Glutamatergic neuron (in vitro differentiated cells): ENCODE measurements around the gene GLB1L3. TPM values are rescaled to one million over a fixed set of nuclear protein-coding genes. Genes with fewer than 3 reads are reported as not detected.
"Not testable (repeated sequence)": the region's sequence is repeated elsewhere in the genome, so short reads cannot be mapped to it uniquely, and the experiment has no call there.

ENCODE experiments used
- DNase-seq: peaks from one replicate; pipeline ENCODE4 v3.0.0; 2022
- H3K27ac Mint-ChIP-seq: one replicate; pipeline ENCODE4 v1.8.0; 2020; ENCODE audit warnings: mild to moderate bottlenecking, mixed read lengths, inconsistent platforms; ENCODE audit not compliant: unreplicated experiment
- H3K27me3 Mint-ChIP-seq: one replicate; pipeline ENCODE4 v1.8.0; 2020; ENCODE audit warnings: mild to moderate bottlenecking, moderate library complexity, mixed read lengths, inconsistent platforms; ENCODE audit not compliant: unreplicated experiment
- H3K36me3 Mint-ChIP-seq: one replicate; pipeline ENCODE4 v1.8.0; 2020; ENCODE audit warnings: mild to moderate bottlenecking, mixed read lengths, inconsistent platforms; ENCODE audit not compliant: unreplicated experiment
- H3K4me1 Mint-ChIP-seq: one replicate; pipeline ENCODE4 v1.8.0; 2020; ENCODE audit warnings: mild to moderate bottlenecking, low read depth, mixed read lengths, inconsistent platforms; ENCODE audit not compliant: unreplicated experiment
- H3K4me3 Mint-ChIP-seq: one replicate; pipeline ENCODE4 v1.8.0; 2020; ENCODE audit warnings: mild to moderate bottlenecking, mixed read lengths, inconsistent platforms; ENCODE audit not compliant: unreplicated experiment
- H3K9me3 Mint-ChIP-seq: one replicate; pipeline ENCODE4 v1.8.0; 2020; ENCODE audit warnings: mild to moderate bottlenecking, moderate library complexity, mixed read lengths, inconsistent platforms; ENCODE audit not compliant: unreplicated experiment
- total RNA-seq: library from RNA; stranded (reverse); fragmentation: NEBNext Ultra II Directional; extraction: Animal tissue kit (Norgen Biotek cat#: 25700); gene quantifications from one replicate; pipeline ENCODE4 v1.2.1, GENCODE V29; 2021; ENCODE audit not compliant: unreplicated experiment
- TF ChIP-seq, protein P1 (sequence below): fragments of 200-600 bp; sonication (generic); IDR thresholded peaks from one replicate; pipeline ENCODE4 v1.5.0; 2021; ENCODE audit not compliant: partially characterized antibody, unreplicated experiment

The GLB1L3 gene
- total RNA-seq, 1 donor from 2014 or later, result 0.83 TPM

DNA sequence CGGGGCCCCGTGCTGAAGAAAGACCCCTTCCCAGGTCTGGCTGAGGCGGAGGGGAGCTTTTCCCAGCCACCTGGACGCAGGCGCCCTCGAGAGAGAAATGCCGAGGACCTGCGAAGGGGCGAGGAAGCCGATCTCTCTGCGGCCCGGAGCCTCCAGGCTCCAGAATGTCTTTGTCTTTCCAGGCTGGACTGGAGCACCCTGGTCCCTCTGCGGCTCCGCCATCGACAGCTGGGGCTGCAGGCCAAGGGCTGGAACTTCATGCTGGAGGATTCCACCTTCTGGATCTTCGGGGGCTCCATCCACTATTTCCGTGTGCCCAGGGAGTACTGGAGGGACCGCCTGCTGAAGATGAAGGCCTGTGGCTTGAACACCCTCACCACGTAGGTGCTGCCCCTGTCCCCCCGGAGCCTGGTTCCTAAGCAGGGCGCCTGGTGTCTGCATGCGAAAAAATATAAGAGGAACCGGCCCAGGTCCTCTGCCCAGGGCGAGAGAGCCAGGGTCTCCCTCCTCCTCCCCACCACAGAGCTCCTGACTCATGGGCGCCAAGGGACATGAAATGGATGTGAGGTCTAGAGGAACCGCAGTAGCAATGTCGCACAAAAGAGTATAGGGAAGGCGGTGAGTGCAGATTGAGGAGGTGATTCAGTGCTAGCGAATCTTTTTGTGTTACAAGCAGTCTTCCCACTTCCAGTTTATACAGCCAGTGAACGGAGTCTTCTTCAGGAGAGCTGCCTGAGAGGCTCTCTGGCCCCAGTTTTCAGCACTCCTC, 66.6 kb downstream of the GLB1L3 start:
- no peak for DNase-seq
- Mint-ChIP-seq H3K4me1 (peaks cover 4% of the 10 kb centered on the region), H3K4me3 (no peak overlapping the region), H3K9me3 (no peaks in the 10 kb centered on the region), H3K27ac (no peak overlapping the region), H3K36me3 (no peaks in the 10 kb centered on the region), H3K27me3 (peaks cover 6% of the 10 kb centered on the region)
- TF ChIP-seq, protein P1, sequence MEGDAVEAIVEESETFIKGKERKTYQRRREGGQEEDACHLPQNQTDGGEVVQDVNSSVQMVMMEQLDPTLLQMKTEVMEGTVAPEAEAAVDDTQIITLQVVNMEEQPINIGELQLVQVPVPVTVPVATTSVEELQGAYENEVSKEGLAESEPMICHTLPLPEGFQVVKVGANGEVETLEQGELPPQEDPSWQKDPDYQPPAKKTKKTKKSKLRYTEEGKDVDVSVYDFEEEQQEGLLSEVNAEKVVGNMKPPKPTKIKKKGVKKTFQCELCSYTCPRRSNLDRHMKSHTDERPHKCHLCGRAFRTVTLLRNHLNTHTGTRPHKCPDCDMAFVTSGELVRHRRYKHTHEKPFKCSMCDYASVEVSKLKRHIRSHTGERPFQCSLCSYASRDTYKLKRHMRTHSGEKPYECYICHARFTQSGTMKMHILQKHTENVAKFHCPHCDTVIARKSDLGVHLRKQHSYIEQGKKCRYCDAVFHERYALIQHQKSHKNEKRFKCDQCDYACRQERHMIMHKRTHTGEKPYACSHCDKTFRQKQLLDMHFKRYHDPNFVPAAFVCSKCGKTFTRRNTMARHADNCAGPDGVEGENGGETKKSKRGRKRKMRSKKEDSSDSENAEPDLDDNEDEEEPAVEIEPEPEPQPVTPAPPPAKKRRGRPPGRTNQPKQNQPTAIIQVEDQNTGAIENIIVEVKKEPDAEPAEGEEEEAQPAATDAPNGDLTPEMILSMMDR, result no peak

DNA sequence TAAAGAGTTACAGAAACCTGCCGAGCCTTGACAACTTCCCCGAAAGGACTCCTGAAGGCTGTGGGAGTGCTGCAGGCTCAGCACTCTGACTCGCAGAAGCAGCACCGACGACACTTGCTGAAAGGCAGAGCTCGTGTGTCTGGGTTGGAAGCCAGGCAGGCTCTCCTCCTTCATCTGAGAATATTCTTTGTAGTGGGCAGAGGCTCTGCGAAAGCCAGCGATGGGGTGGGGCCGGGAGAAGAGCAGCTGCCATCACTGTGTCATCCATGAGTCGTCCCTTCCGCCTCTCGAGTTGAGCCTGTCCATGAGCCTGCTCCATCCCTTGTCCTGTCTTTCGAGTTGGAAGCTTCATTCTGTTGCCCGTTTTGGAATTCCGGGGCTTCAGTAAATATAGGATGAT, 67.5 kb downstream of the GLB1L3 start:
- no peaks in the 10 kb centered on the region for H3K36me3 Mint-ChIP-seq
- no peak overlapping the region for H3K4me3 Mint-ChIP-seq
- no peak for DNase-seq
- no peak overlapping the region for H3K27ac Mint-ChIP-seq
- peaks cover 6% of the 10 kb centered on the region for H3K27me3 Mint-ChIP-seq
- peaks cover 4% of the 10 kb centered on the region for H3K4me1 Mint-ChIP-seq
- H3K9me3 Mint-ChIP-seq, result no peaks in the 10 kb centered on the region
- TF ChIP-seq, protein P1, result no peak

DNA sequence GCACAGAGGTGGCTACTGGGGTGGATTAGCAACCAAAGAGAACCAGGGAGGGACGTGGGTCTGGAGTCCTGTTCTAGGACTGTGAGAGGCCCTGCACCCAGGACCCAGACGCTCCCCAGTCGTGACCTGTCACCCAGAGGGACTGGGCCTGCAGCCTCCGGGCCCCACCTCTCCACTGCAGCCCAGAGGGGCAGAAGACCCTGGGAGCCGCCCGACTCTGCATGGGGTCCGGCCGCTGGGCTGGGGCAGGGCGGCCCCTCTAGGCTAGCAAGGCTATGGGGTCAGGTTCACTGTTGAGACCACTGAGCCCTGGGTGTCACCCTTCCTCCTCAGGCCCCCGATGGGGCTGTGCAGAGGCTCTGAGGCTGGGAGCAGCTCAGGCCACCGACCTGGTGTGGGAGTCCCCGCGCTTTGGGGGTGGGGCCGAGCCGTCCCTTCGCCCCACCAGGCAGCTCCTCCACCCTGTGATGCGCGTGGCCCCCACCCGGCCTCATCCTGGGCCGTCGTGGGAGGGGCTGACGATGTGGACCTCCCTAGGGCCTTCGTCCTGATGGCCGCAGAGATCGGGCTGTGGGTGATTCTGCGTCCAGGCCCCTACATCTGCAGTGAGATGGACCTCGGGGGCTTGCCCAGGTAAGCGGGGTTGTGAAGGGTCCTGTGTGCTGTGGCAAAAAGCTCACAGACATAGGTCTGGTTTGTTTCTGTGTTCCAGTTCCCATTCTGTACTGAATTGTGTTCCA, 68.5 kb downstream of the GLB1L3 start:
- not testable (repeated sequence) for H3K36me3 Mint-ChIP-seq, H3K27me3 Mint-ChIP-seq, H3K4me1 Mint-ChIP-seq, DNase-seq, H3K27ac Mint-ChIP-seq, H3K9me3 Mint-ChIP-seq, H3K4me3 Mint-ChIP-seq

DNA sequence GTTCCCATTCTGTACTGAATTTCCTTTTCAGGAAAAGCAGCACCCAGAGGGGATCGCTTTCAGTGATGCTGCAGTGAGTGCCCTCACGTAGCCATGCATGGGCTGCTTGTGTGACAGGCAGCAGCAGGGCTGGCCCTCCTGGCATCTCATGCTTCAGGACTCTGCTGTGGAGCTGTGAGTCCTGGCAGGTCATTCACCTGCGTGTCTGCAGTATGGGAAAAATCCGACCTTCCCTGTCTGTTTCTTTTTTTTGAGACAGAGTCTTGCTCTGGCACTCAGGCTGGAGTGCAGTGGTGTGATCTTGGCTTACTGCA, 69.0 kb downstream of the GLB1L3 start:
- Mint-ChIP-seq H3K27ac (no peak overlapping the region), H3K36me3 (no peaks in the 10 kb centered on the region), H3K4me3 (no peak overlapping the region), H3K27me3 (peaks cover 6% of the 10 kb centered on the region), H3K9me3 (no peaks in the 10 kb centered on the region), H3K4me1 (peaks cover 4% of the 10 kb centered on the region)
- no peak for DNase-seq
- TF ChIP-seq, protein P1, result no peak

DNA sequence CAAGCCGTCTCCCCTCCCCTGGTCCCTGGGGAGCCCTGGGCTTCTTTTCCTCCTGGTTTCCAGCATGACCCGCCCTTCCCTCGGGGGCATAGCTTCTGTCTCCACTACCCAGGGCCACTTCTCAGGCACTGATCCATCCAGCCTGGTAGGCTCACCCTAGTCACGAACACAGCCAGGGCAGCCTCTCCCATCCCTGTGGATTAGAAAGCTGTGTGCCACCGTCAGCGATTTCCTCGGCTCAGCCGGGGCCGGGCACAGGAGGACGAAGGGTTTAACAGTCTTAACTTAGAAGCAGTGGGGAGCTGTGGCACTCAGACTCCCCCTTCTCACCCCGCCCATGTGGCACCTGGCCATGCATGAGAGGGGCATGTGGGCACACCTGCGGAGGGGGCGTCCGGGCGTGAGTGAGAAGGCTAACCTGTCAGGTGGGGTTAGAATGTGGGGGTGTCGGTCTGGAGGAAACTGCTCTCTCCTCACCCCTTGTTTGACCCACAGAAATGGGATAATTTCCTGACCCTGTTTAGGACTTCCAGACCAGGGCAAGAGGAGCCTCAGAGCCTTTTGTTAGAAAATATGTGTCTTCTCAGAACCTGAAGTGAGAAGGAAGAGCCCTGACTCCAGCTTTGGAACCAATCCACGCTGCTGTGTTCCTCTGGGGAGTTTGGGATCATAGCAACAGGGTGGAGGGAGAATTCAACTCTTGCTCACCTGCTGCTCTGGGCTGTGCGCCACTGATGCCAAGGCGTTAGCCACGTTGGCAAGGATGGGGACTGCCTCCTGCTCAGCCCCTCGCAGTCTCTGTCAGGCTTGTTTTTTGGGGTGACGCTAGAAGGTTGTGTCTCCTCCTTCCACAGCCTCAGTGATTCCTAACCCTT, 70.2 kb downstream of the GLB1L3 start:
- peaks cover 6% of the 10 kb centered on the region for H3K27me3 Mint-ChIP-seq
- H3K4me1 Mint-ChIP-seq, result peaks cover 2% of the 10 kb centered on the region
- H3K36me3 Mint-ChIP-seq, result no peaks in the 10 kb centered on the region
- H3K4me3 Mint-ChIP-seq, result no peak overlapping the region
- TF ChIP-seq, protein P1, result no peak
- DNase-seq, result no peak
- H3K9me3 Mint-ChIP-seq, result no peaks in the 10 kb centered on the region
- H3K27ac Mint-ChIP-seq, result no peak overlapping the region
